Subcutaneous adipose tissue (tissue), 4 donors: ENCODE results near the gene SRPK1. TPM values are rescaled to one million over a fixed set of nuclear protein-coding genes. Genes with fewer than 3 reads are reported as not detected.

Experiments used
- CTCF ChIP-seq: fragments of 450-650 bp; IDR thresholded peaks from one replicate; pipeline ENCODE4 v1.5.1; 2016; ENCODE audit warnings: low read depth, mild to moderate bottlenecking, control low read depth, antibody characterized with exemption, moderate library complexity
- total RNA-seq, 4 donors: library from RNA; depleted of rRNA; stranded (reverse); fragments of >200 nt; gene quantifications; one replicate each; pipeline ENCODE4 v1.1.0, GENCODE V29; 2016

The SRPK1 gene
- total RNA-seq, 4 donors from 2014 or later, result 26.2 to 38.8 (median 33.1) TPM

DNA sequence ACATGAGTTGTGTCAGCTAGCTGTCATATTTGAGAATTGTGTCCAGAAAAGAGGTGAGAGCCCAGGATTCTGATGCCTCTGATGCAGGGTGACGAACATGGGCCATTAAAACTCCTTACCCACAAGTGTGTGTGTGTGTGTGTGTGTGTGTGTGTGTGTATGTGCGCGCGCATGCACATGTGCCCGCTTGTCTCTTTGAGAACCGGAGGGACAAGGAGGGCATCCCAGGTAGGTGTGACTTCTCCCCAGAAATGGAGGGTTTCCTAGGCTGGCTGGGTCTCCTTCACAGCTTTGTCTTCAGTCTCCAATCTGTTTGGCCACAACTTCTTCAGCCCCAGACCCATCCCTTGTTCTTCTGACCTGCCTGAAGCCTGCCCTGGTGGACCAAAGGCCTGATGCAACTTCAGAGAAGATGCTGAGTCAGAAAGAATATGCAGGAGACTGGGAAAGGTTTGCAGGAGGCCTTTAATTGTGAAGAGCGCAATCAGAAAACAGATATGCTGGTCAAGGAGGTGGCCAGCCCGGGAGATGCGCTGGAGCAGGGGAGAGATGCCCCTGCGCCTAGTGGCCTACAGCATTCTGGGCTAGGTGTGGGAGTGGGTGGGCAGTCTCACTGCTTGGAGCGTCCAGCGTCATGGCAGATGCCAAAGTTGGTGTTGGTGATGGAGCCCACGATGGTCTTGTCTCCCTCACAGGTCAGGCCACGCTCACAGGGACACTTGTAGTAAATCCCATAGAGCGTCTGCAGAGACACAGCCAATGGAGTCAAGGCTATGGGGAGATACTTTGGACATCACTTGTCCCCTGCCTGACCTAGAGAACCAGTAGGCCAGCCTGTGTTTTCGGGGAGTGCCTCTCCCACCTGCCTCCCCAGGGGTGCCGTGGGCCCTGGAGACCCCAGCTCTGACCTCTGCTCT is 126.1 kb downstream of the SRPK1 start:
- TF ChIP-seq CTCF, result no peak

GRCh38 chr6:35790683-35791082 is 130.2 kb downstream of the SRPK1 start:
- TF ChIP-seq CTCF, result no peak

GRCh38 chr6:35788423-35788982 is 132.4 kb downstream of the SRPK1 start:
- no peak for TF ChIP-seq CTCF

DNA sequence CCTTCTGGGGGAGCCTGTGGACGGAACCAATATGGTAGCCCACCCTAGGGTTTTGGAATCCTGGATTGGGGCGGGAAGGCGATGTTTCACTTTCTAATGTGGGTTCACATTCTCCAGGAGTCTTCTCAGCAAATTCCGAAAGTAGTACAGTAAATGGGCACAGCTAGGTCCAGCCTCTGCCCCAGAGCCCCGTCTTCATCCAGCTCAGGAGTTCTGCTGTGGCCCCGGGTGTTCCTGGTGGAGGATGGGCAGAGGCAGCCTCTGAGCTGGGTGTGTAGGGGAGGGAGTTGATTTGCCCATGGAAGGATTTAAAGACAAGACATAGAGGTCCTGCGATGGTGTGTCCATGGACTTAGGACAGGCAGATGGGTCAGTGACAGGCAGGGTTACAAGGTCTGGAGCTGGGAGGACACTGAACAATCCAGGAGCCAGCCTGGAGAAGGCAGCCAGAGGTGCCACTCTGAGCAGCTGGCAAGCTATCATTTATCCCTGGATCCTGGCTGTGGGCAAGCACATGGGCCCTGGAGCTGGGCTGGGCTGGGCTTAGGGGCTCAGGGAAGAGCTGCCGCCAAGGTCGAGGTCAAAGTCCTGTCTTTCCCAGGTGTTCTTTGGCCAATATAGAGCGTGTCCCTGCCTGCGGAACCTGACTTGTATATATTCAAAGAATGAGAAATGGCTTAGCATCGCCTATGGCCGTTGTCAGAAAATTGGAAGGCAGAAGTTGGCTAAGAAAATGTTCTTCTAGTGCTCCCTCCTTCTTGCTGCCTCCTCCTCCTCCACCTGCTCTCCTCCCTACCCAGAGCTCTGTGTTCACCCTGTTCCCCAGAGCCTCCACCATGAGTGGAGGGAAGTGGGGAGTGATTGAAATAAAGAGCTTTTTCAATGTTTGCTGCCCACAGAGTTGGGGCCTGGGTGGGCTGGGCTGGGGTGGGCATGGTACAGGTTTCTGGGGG is 133.4 kb downstream of the SRPK1 start:
- TF ChIP-seq CTCF, result no peak

DNA sequence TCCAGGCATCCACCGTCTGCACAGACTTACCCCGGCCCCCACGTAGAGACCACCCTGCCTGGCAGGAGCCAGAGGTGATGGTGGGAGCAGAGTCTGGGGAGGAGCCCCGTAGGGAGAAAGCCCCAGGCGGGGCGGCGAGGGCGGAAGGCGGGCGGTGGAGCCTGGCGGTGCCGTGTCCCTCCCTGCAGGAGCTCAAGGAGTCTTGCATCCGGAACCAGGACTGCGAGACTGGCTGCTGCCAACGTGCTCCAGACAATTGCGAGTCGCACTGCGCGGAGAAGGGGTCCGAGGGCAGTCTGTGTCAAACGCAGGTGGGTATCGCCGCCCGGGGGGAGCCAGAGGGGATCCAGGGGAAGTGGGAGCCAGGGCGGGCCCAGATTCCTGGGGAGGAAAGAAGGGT is 134.1 kb downstream of the SRPK1 start:
- no peak for TF ChIP-seq CTCF

DNA sequence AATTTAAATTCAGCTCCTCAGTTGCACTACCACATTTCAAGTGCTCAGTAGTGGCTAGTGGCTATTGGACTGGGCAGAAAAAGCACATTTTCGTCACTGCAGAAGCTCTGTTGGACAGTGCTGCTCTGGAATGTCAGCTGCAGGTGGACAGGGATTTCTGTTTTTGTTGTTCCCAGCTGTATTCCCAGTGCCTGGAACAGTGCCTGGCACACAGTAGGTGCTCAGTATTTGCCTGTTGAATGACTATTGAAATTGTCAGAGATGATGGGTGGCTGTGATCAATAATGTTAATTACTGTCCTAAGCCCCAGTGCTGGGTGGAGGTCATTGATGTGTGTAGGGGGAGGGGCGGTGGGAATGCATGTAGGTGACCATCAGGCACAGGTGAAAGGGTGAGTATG is 134.6 kb downstream of the SRPK1 start:
- no peak for TF ChIP-seq CTCF
